Measurements from ENCODE around the gene CMSS1.

- TF ChIP-seq ZNF473 (tag by site-specific recombination; IDR thresholded peaks at IDR 0.05) (no peak), TCF7L2 (IDR thresholded peaks at IDR 0.05; ENCODE audit: borderline replicate concordance, low read depth, low read length) (no peak), HOXA7 (CRISPR knock-in tag; IDR thresholded peaks at IDR 0.05; ENCODE audit: borderline replicate concordance) (no peak), PRDM10 (tag by site-specific recombination; IDR thresholded peaks at IDR 0.05) (no peak; the same call in 1 of the 2 replicates), BCL11A (tag by site-specific recombination; IDR thresholded peaks at IDR 0.05; ENCODE audit: low read depth) (no peak), ZNF280C (tag by site-specific recombination; IDR thresholded peaks at IDR 0.05) (no peak), BCL6B (tag by site-specific recombination; IDR thresholded peaks at IDR 0.05) (no peak), ZNF416 (tag by site-specific recombination; IDR thresholded peaks at IDR 0.05) (no peak), SP2 (tag by site-specific recombination; IDR thresholded peaks at IDR 0.05) (no peak)
- TF ChIP-seq, protein P1, sequence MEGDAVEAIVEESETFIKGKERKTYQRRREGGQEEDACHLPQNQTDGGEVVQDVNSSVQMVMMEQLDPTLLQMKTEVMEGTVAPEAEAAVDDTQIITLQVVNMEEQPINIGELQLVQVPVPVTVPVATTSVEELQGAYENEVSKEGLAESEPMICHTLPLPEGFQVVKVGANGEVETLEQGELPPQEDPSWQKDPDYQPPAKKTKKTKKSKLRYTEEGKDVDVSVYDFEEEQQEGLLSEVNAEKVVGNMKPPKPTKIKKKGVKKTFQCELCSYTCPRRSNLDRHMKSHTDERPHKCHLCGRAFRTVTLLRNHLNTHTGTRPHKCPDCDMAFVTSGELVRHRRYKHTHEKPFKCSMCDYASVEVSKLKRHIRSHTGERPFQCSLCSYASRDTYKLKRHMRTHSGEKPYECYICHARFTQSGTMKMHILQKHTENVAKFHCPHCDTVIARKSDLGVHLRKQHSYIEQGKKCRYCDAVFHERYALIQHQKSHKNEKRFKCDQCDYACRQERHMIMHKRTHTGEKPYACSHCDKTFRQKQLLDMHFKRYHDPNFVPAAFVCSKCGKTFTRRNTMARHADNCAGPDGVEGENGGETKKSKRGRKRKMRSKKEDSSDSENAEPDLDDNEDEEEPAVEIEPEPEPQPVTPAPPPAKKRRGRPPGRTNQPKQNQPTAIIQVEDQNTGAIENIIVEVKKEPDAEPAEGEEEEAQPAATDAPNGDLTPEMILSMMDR (tag by site-specific recombination; IDR thresholded peaks at IDR 0.05) = no peak
- TF ChIP-seq, protein P2, sequence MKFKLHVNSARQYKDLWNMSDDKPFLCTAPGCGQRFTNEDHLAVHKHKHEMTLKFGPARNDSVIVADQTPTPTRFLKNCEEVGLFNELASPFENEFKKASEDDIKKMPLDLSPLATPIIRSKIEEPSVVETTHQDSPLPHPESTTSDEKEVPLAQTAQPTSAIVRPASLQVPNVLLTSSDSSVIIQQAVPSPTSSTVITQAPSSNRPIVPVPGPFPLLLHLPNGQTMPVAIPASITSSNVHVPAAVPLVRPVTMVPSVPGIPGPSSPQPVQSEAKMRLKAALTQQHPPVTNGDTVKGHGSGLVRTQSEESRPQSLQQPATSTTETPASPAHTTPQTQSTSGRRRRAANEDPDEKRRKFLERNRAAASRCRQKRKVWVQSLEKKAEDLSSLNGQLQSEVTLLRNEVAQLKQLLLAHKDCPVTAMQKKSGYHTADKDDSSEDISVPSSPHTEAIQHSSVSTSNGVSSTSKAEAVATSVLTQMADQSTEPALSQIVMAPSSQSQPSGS (tag by site-specific recombination; IDR thresholded peaks at IDR 0.05; ENCODE audit: low read depth) = peak; percentile 48; the same call in 1 of the 2 replicates
These were observed 34.6 kb upstream of the CMSS1 start for GRCh38 chr3:99783011-99783573.
